Measurements from ENCODE around the gene KSR2. TPM values are rescaled to one million over a fixed set of nuclear protein-coding genes. Genes with fewer than 3 reads are reported as not detected.
A peak's percentile ranks its signal among the peaks of the same experiment; 100 is the strongest.

The KSR2 gene
- total RNA-seq, 1 donor from 2014 or later, result 0.25 TPM

DNA sequence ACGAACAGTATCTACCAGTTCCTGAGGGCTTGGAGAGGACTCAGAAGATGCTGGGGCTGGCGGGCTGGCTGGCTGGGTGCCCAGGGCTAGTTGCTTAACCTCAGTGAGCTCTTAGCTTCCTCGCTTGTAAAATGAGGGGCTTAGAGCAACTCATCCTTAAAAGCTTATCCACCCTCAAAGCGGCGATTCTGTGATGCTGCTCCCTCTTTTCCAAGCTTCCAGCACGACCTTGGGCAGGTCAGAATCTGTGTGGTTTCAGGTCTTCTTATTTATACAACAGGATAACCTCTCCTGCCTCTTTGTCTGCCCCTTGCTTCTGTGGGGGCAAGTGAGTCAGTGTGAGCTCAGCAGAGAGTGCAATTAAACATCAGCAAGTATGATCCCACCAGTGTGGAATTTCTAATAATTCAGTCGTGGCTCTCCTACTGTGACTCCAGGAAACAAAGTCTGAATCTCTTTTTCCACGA, 281.8 kb downstream of the KSR2 start:
- no peaks in the 10 kb centered on the region for H3K27me3 ChIP-seq
- TF ChIP-seq POLR2AphosphoS5 (IDR thresholded peaks at IDR 0.05; ENCODE audit: insufficient read depth in 1 of 2, low read depth in 1 of 2) (no peak), POLR2A (IDR thresholded peaks at IDR 0.05) (no peak), CTCF (IDR thresholded peaks at IDR 0.05) (no peak)
- no peaks in the 10 kb centered on the region for H3K9me3 ChIP-seq
- H3K4me1 ChIP-seq, result peaks cover 19% of the 10 kb centered on the region
- H3K4me3 ChIP-seq, result no peak overlapping the region
- no peaks in the 10 kb centered on the region for H3K36me3 ChIP-seq
- H3K27ac ChIP-seq, result peak overlapping the region; percentile 53
- intact Hi-C loops (cut with DNase I), result no loop called here
- DNase-seq (ENCODE audit: extremely low spot score in 2 of 2), result no peak

GRCh38 chr12:117686210-117686609, 282.6 kb downstream of the KSR2 start:
- no peak overlapping the region for H3K4me3 ChIP-seq
- intact Hi-C loops (cut with DNase I), result no loop called here
- peak overlapping the region; percentile 53 for H3K27ac ChIP-seq
- no peaks in the 10 kb centered on the region for H3K36me3 ChIP-seq
- H3K4me1 ChIP-seq, result peaks cover 19% of the 10 kb centered on the region
- H3K9me3 ChIP-seq, result no peaks in the 10 kb centered on the region
- TF ChIP-seq CTCF (IDR thresholded peaks at IDR 0.05) (no peak), POLR2A (IDR thresholded peaks at IDR 0.05) (no peak), POLR2AphosphoS5 (IDR thresholded peaks at IDR 0.05; ENCODE audit: insufficient read depth in 1 of 2, low read depth in 1 of 2) (no peak)
- DNase-seq (ENCODE audit: extremely low spot score in 2 of 2), result no peak
- no peaks in the 10 kb centered on the region for H3K27me3 ChIP-seq

GRCh38 chr12:117685110-117685926, 283.5 kb downstream of the KSR2 start:
- H3K36me3 ChIP-seq, result no peaks in the 10 kb centered on the region
- H3K4me3 ChIP-seq, result no peak overlapping the region
- intact Hi-C loops (cut with DNase I), result no loop called here
- peaks cover 19% of the 10 kb centered on the region for H3K4me1 ChIP-seq
- peak overlapping the region; percentile 53 for H3K27ac ChIP-seq
- no peak for TF ChIP-seq POLR2A (IDR thresholded peaks at IDR 0.05)
- TF ChIP-seq CTCF (IDR thresholded peaks at IDR 0.05), result no peak
- TF ChIP-seq POLR2AphosphoS5 (IDR thresholded peaks at IDR 0.05; ENCODE audit: insufficient read depth in 1 of 2, low read depth in 1 of 2), result peak; percentile 27 to 62
- H3K9me3 ChIP-seq, result no peaks in the 10 kb centered on the region
- DNase-seq (ENCODE audit: extremely low spot score in 2 of 2), result peak in 1 of 2 donors; percentile 92
- no peaks in the 10 kb centered on the region for H3K27me3 ChIP-seq

DNA sequence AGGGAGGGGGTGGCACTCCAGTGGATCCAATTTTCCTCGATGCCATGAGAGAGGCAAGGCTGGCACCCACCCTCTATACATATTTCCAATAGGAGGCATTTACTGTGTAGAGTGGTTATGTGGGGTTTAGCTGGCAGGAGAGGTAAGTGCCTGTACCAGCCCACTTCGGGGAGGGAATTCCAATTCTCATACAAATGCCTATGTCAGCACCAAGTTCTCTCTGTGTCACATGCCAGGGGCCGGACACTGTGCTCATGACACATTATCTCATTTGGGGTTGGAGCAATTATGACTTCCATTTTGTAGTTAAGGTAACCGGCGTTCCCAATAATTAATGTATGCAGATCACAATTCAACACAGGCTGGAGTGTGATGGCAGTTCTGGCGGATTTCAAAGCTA, 284.3 kb downstream of the KSR2 start:
- Histone ChIP-seq H3K27me3 (no peaks in the 10 kb centered on the region), H3K4me1 (peaks cover 19% of the 10 kb centered on the region), H3K4me3 (no peak overlapping the region), H3K36me3 (no peaks in the 10 kb centered on the region), H3K27ac (no peak overlapping the region), H3K9me3 (no peaks in the 10 kb centered on the region)
- no peak for DNase-seq (ENCODE audit: extremely low spot score in 2 of 2)
- intact Hi-C loops (cut with DNase I), result no loop called here
- TF ChIP-seq POLR2A (IDR thresholded peaks at IDR 0.05) (no peak), POLR2AphosphoS5 (IDR thresholded peaks at IDR 0.05; ENCODE audit: insufficient read depth in 1 of 2, low read depth in 1 of 2) (no peak), CTCF (IDR thresholded peaks at IDR 0.05) (no peak)

GRCh38 chr12:117680312-117680711, 288.5 kb downstream of the KSR2 start:
- intact Hi-C loops (cut with DNase I), result no loop called here
- Histone ChIP-seq H3K36me3 (no peaks in the 10 kb centered on the region), H3K4me3 (no peak overlapping the region), H3K9me3 (no peaks in the 10 kb centered on the region), H3K27me3 (no peaks in the 10 kb centered on the region), H3K4me1 (peaks cover under 1% of the 10 kb centered on the region), H3K27ac (no peak overlapping the region)
- no peak for DNase-seq (ENCODE audit: extremely low spot score in 2 of 2)
- TF ChIP-seq POLR2AphosphoS5 (IDR thresholded peaks at IDR 0.05; ENCODE audit: insufficient read depth in 1 of 2, low read depth in 1 of 2), result no peak
- no peak for TF ChIP-seq CTCF (IDR thresholded peaks at IDR 0.05)
- TF ChIP-seq POLR2A (IDR thresholded peaks at IDR 0.05), result no peak
